ENCODE data around the gene SVBP. TPM values are rescaled to one million over a fixed set of nuclear protein-coding genes. Genes with fewer than 3 reads are reported as not detected.

Gene SVBP
- total and polyA plus RNA-seq, 2 donors (not counting 3 experiments of a cell fraction or from before 2014, with no cell fraction given): 18.1 to 24.1 TPM

- Histone ChIP-seq H3K4me3 (replicated peaks in 1 of 3; ENCODE audit: insufficient read depth in 1 of 3, low read depth in 1 of 3, low read length in 3 of 3) (peak overlapping the region; percentile 29 to 87 (median 68)), H2AFZ (ENCODE audit: low read depth, low read length) (peak overlapping the region; percentile 70), H3K4me1 (ENCODE audit: control insufficient read depth, extremely low read depth, insufficient read depth, low read length) (peaks cover 18% of the 10 kb centered on the region), H3K36me3 (ENCODE audit: control insufficient read depth in 2 of 2, extremely low read depth in 1 of 2, insufficient read depth in 2 of 2, low read length in 2 of 2) (no peaks in the 10 kb centered on the region), H3K27ac (ENCODE audit: insufficient read depth, low read depth, low read length) (no peak overlapping the region), H3K9ac (replicated peaks; ENCODE audit: extremely low read depth, insufficient read depth, low read length) (peak overlapping the region; percentile 93), H3K79me2 (ENCODE audit: control insufficient read depth, insufficient read depth, low read length) (no peaks in the 10 kb centered on the region), H3K27me3 (ENCODE audit: control insufficient read depth in 2 of 2, insufficient read depth in 2 of 2, low read length in 2 of 2) (no peaks in the 10 kb centered on the region), H4K20me1 (replicated peaks; ENCODE audit: control insufficient read depth, extremely low read depth, insufficient read depth, low read length) (no peaks in the 10 kb centered on the region), H3K9me3 (replicated peaks; ENCODE audit: control insufficient read depth, insufficient read depth, low read length) (no peaks in the 10 kb centered on the region), H3K9me1 (replicated peaks; ENCODE audit: control insufficient read depth, extremely low read depth, insufficient read depth, low read length) (no peaks in the 10 kb centered on the region), H3K4me2 (ENCODE audit: insufficient read depth, low read length) (peak overlapping the region; percentile 74)
- BruUV-seq (replicated peaks): no TSS peak
- intact Hi-C loops (cut with micrococcal nuclease) (loop anchor here (1.0 to 2.0 kb wide), 3 partner anchors 29 to 50 kb away; partner anchors contain the start of genes C1orf50, P3H1, TMEM269 and ZNF691), dilution Hi-C loops (cut with MboI; ENCODE audit: extremely low pct_ligation_motif_present, low sequenced_read_pairs) (no loop called here)
- FAIRE-seq: no peak
- POLR2A ChIA-PET: interaction anchor here (0.7 to 1.3 kb wide), 5 partner anchors 14 to 51 kb away, joined by 3 to 10 read pairs (median 4); partner anchors contain the start of genes C1orf50, P3H1, TMEM269 and ZNF691
- DNase-seq (ENCODE audit: low read depth, low spot score): no peak
- CTCF ChIA-PET: interaction anchor here (0.9 to 3.1 kb wide), 6 partner anchors 18 to 256 kb away, joined by 3 to 16 read pairs (median 8); partner anchors contain the start of gene ZNF691
- TF ChIP-seq FOS (IDR thresholded peaks at IDR 0.05; ENCODE audit: borderline replicate concordance, insufficient read depth, low read length) (no peak), JUN (IDR thresholded peaks at IDR 0.05; ENCODE audit: borderline replicate concordance, insufficient read depth, insufficient read length, low read depth) (no peak)
Observed at GRCh38 chr1:42817440-42817767, 207 bp upstream of the SVBP start.

- TF ChIP-seq EZH2 (IDR thresholded peaks at IDR 0.05; ENCODE audit: borderline replicate concordance, low read depth, low read length, severe bottlenecking) (no peak), MAX (IDR thresholded peaks at IDR 0.05; ENCODE audit: insufficient read depth, insufficient read length) (no peak), MYC (IDR thresholded peaks at IDR 0.05; ENCODE audit: low read depth, low read length) (no peak), POLR2A (IDR thresholded peaks at IDR 0.05; ENCODE audit: low read depth, low read length) (no peak), JUN (IDR thresholded peaks at IDR 0.05; ENCODE audit: borderline replicate concordance, insufficient read depth, insufficient read length, low read depth) (no peak), GATA2 (IDR thresholded peaks at IDR 0.05; ENCODE audit: insufficient read depth, insufficient read length, low read depth, low read length) (no peak), POLR2AphosphoS5 (IDR thresholded peaks at IDR 0.05; ENCODE audit: insufficient read depth, low read depth, low read length) (no peak), FOS (IDR thresholded peaks at IDR 0.05; ENCODE audit: borderline replicate concordance, insufficient read depth, low read length) (no peak), CTCF (IDR thresholded peaks at IDR 0.05; ENCODE audit: extremely low read depth in 1 of 2, insufficient read depth in 1 of 2, low read depth in 1 of 2, low read length in 2 of 2) (no peak)
- dilution Hi-C loops (cut with MboI; ENCODE audit: extremely low pct_ligation_motif_present, low sequenced_read_pairs): no loop called here
- intact Hi-C loops (cut with micrococcal nuclease): loop anchor here (2.0 kb wide), 2 partner anchors 31 kb away; partner anchors contain the start of genes TMEM269 and ZNF691
- Histone ChIP-seq H2AFZ (ENCODE audit: low read depth, low read length) (peak overlapping the region; percentile 96), H3K9ac (replicated peaks; ENCODE audit: extremely low read depth, insufficient read depth, low read length) (peak overlapping the region; percentile 43), H3K79me2 (ENCODE audit: control insufficient read depth, insufficient read depth, low read length) (no peaks in the 10 kb centered on the region), H3K27me3 (ENCODE audit: control insufficient read depth in 2 of 2, insufficient read depth in 2 of 2, low read length in 2 of 2) (no peaks in the 10 kb centered on the region), H3K27ac (ENCODE audit: insufficient read depth, low read depth, low read length) (peak overlapping the region; percentile 43), H3K9me3 (replicated peaks; ENCODE audit: control insufficient read depth, insufficient read depth, low read length) (no peaks in the 10 kb centered on the region), H3K4me2 (ENCODE audit: insufficient read depth, low read length) (peak overlapping the region; percentile 85), H3K4me1 (ENCODE audit: control insufficient read depth, extremely low read depth, insufficient read depth, low read length) (peaks cover 18% of the 10 kb centered on the region), H3K4me3 (replicated peaks in 1 of 3; ENCODE audit: insufficient read depth in 1 of 3, low read depth in 1 of 3, low read length in 3 of 3) (peak overlapping the region in 2 of 3 experiments; percentile 74 to 87), H4K20me1 (replicated peaks; ENCODE audit: control insufficient read depth, extremely low read depth, insufficient read depth, low read length) (no peaks in the 10 kb centered on the region), H3K36me3 (ENCODE audit: control insufficient read depth in 2 of 2, extremely low read depth in 1 of 2, insufficient read depth in 2 of 2, low read length in 2 of 2) (no peaks in the 10 kb centered on the region), H3K9me1 (replicated peaks; ENCODE audit: control insufficient read depth, extremely low read depth, insufficient read depth, low read length) (no peaks in the 10 kb centered on the region)
- CTCF ChIA-PET: interaction anchor here (0.9 to 3.1 kb wide), 7 partner anchors 31 to 258 kb away, joined by 3 to 16 read pairs (median 6); partner anchors contain the start of genes C1orf50, P3H1 and ZNF691
- POLR2A ChIA-PET: interaction anchor here (1.1 kb wide), 1 partner anchor 49 kb away, joined by 6 read pairs; the partner anchor contains the start of genes C1orf50 and P3H1
- TSS peak; percentile 35 for BruUV-seq (replicated peaks)
- DNase-seq (ENCODE audit: low read depth, low spot score) (peak; percentile 42), FAIRE-seq (no peak)
Observed at GRCh38 chr1:42815941-42816584, 1.1 kb downstream of the SVBP start.
